NCI-H2081 treated with DMSO at 0.1 percent for 48 hours (cell line): ENCODE results near the gene MND1.
A peak's percentile ranks its signal among the peaks of the same experiment; 100 is the strongest.

ENCODE experiments used
- DNase-seq: peaks from one replicate; lab custom pipeline; 2025; lab: John Stamatoyannopoulos, UW

Gene MND1

GRCh38 chr4:153344131-153345011 lies at the start of gene MND1:
Gene MND1, plus strand, starts transcription at chr4:153344688. Its CDS starts 50 bp downstream, at chr4:153344738.
- peak; percentile 20 for DNase-seq

GRCh38 chr4:153295131-153295755 lies 49.2 kb upstream of the MND1 start:
- no peak for DNase-seq

GRCh38 chr4:153296040-153296823 lies 48.3 kb upstream of the MND1 start:
- no peak for DNase-seq

GRCh38 chr4:153297116-153297515 lies 47.4 kb upstream of the MND1 start:
- no peak for DNase-seq

- DNase-seq: no peak
These were observed 33.7 kb upstream of the MND1 start for GRCh38 chr4:153310793-153311192.

GRCh38 chr4:153314915-153315314 lies 29.6 kb upstream of the MND1 start:
- DNase-seq: no peak

GRCh38 chr4:153318696-153319320 lies 25.7 kb upstream of the MND1 start:
- peak; percentile 5 for DNase-seq

- no peak for DNase-seq
These were observed 21.7 kb upstream of the MND1 start for GRCh38 chr4:153322791-153323190.

- no peak for DNase-seq
These were observed 20.4 kb upstream of the MND1 start for GRCh38 chr4:153324046-153324445.

- no peak for DNase-seq
These were observed 18.9 kb upstream of the MND1 start for GRCh38 chr4:153325558-153325957.

- no peak for DNase-seq
These were observed 18.0 kb upstream of the MND1 start for GRCh38 chr4:153326513-153326912.

- no peak for DNase-seq
These were observed 17.2 kb upstream of the MND1 start for GRCh38 chr4:153327247-153327646.

GRCh38 chr4:153332936-153333335 lies 11.6 kb upstream of the MND1 start:
- DNase-seq: no peak

- DNase-seq: no peak
These were observed 10.6 kb upstream of the MND1 start for GRCh38 chr4:153333874-153334273.

- no peak for DNase-seq
These were observed 8.8 kb upstream of the MND1 start for GRCh38 chr4:153335665-153336064.

- DNase-seq: no peak
These were observed 6.8 kb upstream of the MND1 start for GRCh38 chr4:153337686-153338085.

GRCh38 chr4:153341575-153342090 lies 2.9 kb upstream of the MND1 start:
- no peak for DNase-seq

GRCh38 chr4:153342751-153343552 lies 1.5 kb upstream of the MND1 start:
- DNase-seq: no peak

- DNase-seq: no peak
These were observed 809 bp downstream of the MND1 start for GRCh38 chr4:153345012-153345981.

- no peak for DNase-seq
These were observed 1.5 kb downstream of the MND1 start for GRCh38 chr4:153346031-153346430.
